NCI-H146 treated with DMSO at 0.1 percent for 48 hours (cell line): Measurements from ENCODE around the gene CEP97.
"Not testable (repeated sequence)": the region's sequence is repeated elsewhere in the genome, so short reads cannot be mapped to it uniquely, and the experiment has no call there.

Source experiments
- DNase-seq: peaks from one replicate; lab custom pipeline; 2025; ENCODE audit not compliant: unreplicated experiment; lab: John Stamatoyannopoulos, UW

The CEP97 gene

GRCh38 chr3:101724329-101725193, at the start of gene CEP97:
Gene CEP97 (plus strand): TSS chr3:101724614. CDS start chr3:101724677, 63 bp downstream.
- peak; percentile 95 for DNase-seq

- DNase-seq = no peak
These were observed 48.7 kb upstream of the CEP97 start for GRCh38 chr3:101675709-101676215.

DNA sequence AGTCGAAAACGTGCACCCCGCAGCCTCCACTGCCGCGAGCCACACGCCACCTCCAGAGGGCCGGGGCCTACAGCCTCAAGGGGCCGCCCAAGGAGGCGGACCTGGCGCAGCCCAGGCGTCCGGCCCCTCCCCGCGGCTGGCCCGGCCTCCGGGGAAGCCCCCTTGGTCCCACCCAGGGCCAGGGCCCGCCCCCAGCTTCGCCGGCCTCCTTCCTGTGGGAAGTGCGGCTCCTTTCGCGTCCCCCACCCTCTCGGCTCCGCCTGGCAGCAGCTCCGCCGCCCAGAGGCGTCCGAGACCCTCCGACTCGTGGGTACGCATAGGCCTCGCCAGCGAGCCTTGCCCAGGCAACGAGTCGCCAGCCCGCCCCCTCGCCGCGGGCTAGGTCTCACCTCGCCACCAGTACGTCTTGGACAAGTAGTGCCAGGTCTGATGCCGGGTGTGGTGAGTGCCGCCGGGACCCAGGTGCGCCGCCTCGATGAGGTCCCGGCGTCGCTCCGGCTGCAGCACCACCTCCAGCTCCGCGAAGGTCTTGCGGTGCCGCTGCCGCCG, 48.1 kb upstream of the CEP97 start:
- no peak for DNase-seq

- DNase-seq = no peak
These were observed 47.5 kb upstream of the CEP97 start, which contains the start of gene ZBTB11 for GRCh38 chr3:101676765-101677435. Gene ZBTB11 (minus strand): TSS chr3:101677132. CDS start chr3:101676914, 218 bp downstream.

DNA sequence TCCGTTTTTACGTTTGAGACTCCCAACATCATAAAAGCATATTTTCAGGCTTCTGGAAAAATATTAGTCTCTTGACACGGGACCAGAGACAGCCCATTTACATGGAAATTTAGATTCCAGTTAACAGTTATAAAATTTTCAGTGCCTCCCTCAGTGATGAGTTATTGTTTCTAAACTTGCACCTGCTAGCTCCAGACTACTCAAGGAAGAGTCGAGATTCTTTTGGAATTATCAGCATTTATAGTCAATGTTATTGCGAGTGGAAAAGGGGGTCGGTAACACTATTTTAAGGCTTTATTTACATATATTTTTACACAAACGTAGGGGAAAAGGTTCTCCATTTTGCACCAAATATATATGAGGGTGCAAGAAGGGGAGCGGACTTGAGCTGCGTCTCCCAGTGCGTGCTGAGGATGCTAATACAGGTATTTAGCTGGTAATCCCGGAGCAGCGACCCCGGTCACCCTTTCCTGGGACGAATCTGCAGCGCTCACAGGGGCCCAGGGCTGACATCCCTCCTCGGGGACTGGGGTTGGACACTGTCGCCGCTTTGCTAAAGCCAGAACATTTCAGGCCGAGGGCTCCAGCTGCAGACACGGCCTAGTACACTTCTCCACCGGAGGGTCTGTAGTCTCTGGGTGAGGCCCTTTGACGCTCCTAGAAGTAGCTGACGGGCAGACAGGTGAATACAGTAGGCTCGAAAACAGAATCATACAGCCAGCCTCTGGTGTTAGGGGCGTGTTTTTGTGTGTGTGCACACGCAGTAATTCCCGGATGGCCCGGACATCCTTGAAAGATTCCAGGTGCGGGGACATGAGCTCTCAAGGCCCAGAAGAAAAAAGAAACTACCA, 46.8 kb upstream of the CEP97 start:
- DNase-seq = no peak

GRCh38 chr3:101678837-101679236, 45.6 kb upstream of the CEP97 start:
- DNase-seq = not testable (repeated sequence)

DNA sequence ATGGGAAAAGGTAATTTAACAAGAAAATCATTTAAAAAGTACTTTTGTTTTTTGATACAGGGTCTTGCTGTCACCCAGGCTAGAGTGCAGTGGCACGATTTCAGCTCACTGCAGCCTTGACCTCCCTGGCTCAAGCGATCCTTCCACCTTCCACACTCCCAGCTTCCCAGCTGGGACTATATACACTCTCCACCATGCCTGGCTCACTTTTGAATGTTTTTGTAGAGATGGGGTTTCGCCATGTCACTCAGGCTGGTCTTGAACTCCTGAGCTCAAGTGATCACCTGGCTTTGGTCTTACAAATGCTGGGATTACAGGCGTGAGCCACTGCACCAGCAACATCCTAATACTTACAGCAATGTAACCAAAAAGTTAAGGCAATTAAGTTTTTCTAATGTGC, 43.9 kb upstream of the CEP97 start:
- DNase-seq = no peak

GRCh38 chr3:101685050-101685400, 39.4 kb upstream of the CEP97 start:
- DNase-seq = no peak

- DNase-seq = no peak
These were observed 38.5 kb upstream of the CEP97 start for GRCh38 chr3:101685870-101686307.

GRCh38 chr3:101687142-101687931, 37.1 kb upstream of the CEP97 start:
- no peak for DNase-seq

DNA sequence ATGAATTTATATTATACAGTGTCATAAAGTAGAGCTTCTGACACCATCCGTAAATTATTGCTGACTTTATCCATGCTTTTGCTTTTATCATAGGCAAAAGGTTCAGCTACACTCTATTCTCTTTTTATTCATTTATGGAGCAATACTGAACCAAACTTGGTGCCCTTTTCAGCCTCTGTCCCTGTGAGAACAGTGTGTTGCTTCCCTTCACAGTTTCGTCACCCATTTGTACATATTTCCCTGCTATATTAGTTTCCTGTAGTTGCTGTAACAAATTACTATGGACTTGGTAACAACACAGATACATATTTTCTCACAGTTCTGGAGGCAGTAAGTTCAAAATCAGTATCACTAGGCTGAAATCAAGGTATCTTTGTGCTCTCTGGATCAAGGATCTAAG, 35.1 kb upstream of the CEP97 start:
- DNase-seq = no peak

DNA sequence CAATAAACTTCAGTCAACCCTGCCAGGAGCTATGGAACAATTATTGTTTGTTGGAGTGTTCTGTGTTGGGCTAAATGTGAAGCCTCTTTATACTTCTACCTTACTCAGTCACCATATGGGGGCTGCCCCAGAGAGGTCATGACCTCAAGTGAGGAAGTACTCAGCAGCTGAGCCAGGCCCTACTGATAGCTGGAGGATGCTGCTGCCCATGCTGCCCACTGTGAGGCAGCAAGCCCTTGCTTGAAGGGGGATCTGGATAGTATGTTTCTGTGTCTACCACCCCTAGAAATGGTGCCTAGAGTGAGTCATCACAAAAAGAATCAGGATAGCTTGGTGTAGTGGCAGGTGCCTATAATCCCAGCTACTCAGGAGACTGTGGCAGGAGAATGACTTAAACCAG, 33.4 kb upstream of the CEP97 start:
- no peak for DNase-seq

GRCh38 chr3:101691685-101692671, 32.4 kb upstream of the CEP97 start:
- DNase-seq = not testable (repeated sequence)

- DNase-seq = not testable (repeated sequence)
These were observed 30.9 kb upstream of the CEP97 start for GRCh38 chr3:101693540-101693939.

DNA sequence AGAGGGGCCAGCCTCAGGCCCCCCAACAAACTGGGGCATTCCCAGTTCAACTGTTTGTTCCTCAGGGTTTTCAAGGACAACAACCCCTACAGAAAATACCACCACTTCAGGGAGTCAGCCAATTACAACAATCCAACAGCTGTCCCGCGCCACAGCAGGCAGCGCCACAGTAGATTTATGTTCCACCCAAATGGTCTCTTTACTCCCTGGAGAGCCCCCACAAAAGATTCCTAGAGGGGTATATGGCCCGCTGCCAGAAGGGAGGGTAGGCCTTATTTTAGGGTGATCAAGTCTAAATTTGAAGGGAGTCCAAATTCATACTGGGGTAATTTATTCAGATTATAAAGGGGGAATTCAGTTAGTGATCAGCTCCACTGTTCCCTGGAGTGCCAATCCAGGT, 29.6 kb upstream of the CEP97 start:
- not testable (repeated sequence) for DNase-seq

DNA sequence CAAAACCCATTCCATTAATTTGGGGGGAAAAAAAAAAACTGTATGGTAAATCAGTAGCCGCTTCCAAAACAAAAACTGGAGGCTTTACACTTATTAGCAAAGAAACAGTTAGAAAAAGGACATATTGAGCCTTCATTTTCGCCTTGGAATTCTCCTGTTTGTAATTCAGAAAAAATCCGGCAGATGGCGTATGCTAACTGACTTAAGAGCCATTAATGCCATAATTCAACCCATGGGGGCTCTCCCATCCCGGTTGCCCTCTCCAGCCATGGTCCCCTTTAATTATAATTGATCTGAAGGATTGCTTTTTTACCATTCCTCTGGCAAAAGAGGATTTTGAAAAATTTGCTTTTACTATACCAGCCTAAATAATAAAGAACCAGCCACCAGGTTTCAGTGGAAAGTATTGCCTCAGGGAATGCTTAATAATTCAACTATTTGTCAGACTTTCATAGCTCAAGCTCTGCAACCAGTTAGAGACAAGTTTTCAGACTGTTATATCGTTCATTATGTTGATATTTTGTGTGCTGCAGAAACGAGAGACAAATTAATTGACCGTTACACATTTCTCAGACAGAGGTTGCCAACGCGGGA, 28.5 kb upstream of the CEP97 start:
- DNase-seq = no peak

- DNase-seq = no peak
These were observed 22.4 kb upstream of the CEP97 start for GRCh38 chr3:101701696-101702634.
